Neural progenitor cell (in vitro differentiated cells): ENCODE measurements around the gene NIT2. TPM values are rescaled to one million over a fixed set of nuclear protein-coding genes. Genes with fewer than 3 reads are reported as not detected.

Experiments
- DNase-seq: peaks from one replicate; pipeline ENCODE4 v3.0.0-alpha.2; 2016; ENCODE audit warnings: low spot score
- H2AFZ ChIP-seq: fragments of 200-600 bp; sonication (generic); replicated peaks from 2 replicates; pipeline ENCODE4 v1.6.1; 2016; ENCODE audit warnings: antibody characterized with exemption
- H3F3A ChIP-seq: fragments of 200-600 bp; sonication (generic); 2 replicates; pipeline ENCODE4 v1.6.1; 2016; ENCODE audit warnings: antibody characterized with exemption, low read depth
- H3K27ac ChIP-seq: fragments of 200-600 bp; sonication (generic); 2 replicates; pipeline ENCODE4 v1.5.1; 2016; ENCODE audit warnings: mild to moderate bottlenecking
- H3K27me3 ChIP-seq: fragments of 200-600 bp; sonication (generic); 2 replicates; pipeline ENCODE4 v1.6.1; 2016; ENCODE audit warnings: mild to moderate bottlenecking, moderate library complexity
- H3K36me3 ChIP-seq: fragments of 200-600 bp; sonication (generic); 2 replicates; pipeline ENCODE4 v1.5.1; 2016
- H3K4me1 ChIP-seq: fragments of 200-600 bp; sonication (generic); 2 replicates; pipeline ENCODE4 v1.6.1; 2016; ENCODE audit warnings: mixed run types
- H3K4me2 ChIP-seq: fragments of 200-600 bp; sonication (generic); 2 replicates; pipeline ENCODE4 v1.6.1; 2016
- H3K4me3 ChIP-seq: fragments of 200-600 bp; sonication (generic); 2 replicates; pipeline ENCODE4 v1.5.1; 2016
- H3K79me2 ChIP-seq: fragments of 200-600 bp; sonication (generic); 2 replicates; pipeline ENCODE4 v1.6.1; 2016; ENCODE audit warnings: low read depth
- H3K9ac ChIP-seq: fragments of 200-600 bp; sonication (generic); 2 replicates; pipeline ENCODE4 v1.6.1; 2016
- H3K9me3 ChIP-seq: fragments of 200-600 bp; sonication (generic); 2 replicates; pipeline ENCODE4 v1.5.1; 2016; ENCODE audit warnings: low read depth
- H4K20me1 ChIP-seq: fragments of 200-600 bp; sonication (generic); 2 replicates; pipeline ENCODE4 v1.6.1; 2016; ENCODE audit warnings: low read depth
- H3K27ac Mint-ChIP-seq: 3 replicates; pipeline ENCODE4 v1.8.0; 2021; ENCODE audit warnings: mixed read lengths
- H3K27me3 Mint-ChIP-seq: 2 replicates; pipeline ENCODE4 v1.8.0; 2022; ENCODE audit warnings: low read depth, mild to moderate bottlenecking, inconsistent platforms, moderate library complexity, mixed read lengths; ENCODE audit not compliant: insufficient read depth
- H3K36me3 Mint-ChIP-seq: 3 replicates; pipeline ENCODE4 v1.8.0; 2021; ENCODE audit warnings: mixed read lengths
- H3K4me1 Mint-ChIP-seq: 3 replicates; pipeline ENCODE4 v1.8.0; 2021; ENCODE audit warnings: mixed read lengths
- H3K4me3 Mint-ChIP-seq: 3 replicates; pipeline ENCODE4 v1.8.0; 2021; ENCODE audit warnings: mild to moderate bottlenecking, moderate library complexity, mixed read lengths
- H3K9me3 Mint-ChIP-seq: 3 replicates; pipeline ENCODE4 v1.8.0; 2020; ENCODE audit warnings: mixed read lengths
- EZH2 ChIP-seq: fragments of 200-600 bp; sonication (generic); IDR thresholded peaks from 2 replicates; pipeline ENCODE4 v1.6.1; 2017; ENCODE audit warnings: antibody characterized with exemption, mild to moderate bottlenecking, moderate library complexity
- EZH2phosphoT487 ChIP-seq: fragments of 200-600 bp; sonication (generic); IDR thresholded peaks from 2 replicates; pipeline ENCODE4 v1.6.1; 2017; ENCODE audit warnings: antibody characterized with exemption
- total RNA-seq: library from RNA; depleted of rRNA; stranded (reverse); fragments of >200 nt; gene quantifications from 2 replicates; pipeline ENCODE4 v1.2.3, GENCODE V29; 2015; ENCODE audit warnings: low replicate concordance
- TF ChIP-seq, protein P1 (sequence below): fragments of 200-600 bp; sonication (generic); IDR thresholded peaks from 2 replicates; pipeline ENCODE4 v1.5.1; 2017; ENCODE audit warnings: antibody characterized with exemption, mild to moderate bottlenecking

NIT2 gene
- total RNA-seq, 1 donor from 2014 or later = 33.1 TPM

DNA sequence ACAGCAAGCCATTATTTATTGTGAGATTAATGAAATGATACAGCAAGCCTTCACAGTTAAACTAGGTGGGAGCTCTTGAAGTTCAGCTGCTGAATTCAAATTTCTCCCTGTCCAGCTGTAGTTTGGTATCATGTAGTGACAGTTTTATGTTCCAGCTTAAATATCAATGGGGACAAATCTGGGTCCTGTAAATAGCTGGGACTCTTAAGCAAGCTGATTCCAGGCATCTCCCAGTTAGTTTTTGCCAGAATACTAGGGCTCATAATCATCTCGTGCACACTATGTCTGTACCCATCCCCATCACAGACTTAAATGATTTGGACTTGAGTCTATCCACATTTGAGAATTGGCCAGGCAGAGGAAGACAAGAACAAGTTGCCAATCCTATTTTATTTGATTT is 27.9 kb upstream of the NIT2 start:
- no peaks in the 10 kb centered on the region for H3K36me3 ChIP-seq
- Mint-ChIP-seq H3K4me3 (no peak overlapping the region), H3K36me3 (peaks cover 2% of the 10 kb centered on the region), H3K27me3 (peaks cover 2% of the 10 kb centered on the region), H3K27ac (no peak overlapping the region), H3K9me3 (no peaks in the 10 kb centered on the region), H3K4me1 (peaks cover 2% of the 10 kb centered on the region)
- H3K9me3 ChIP-seq = no peaks in the 10 kb centered on the region
- no peak for DNase-seq
- no peaks in the 10 kb centered on the region for H3K79me2 ChIP-seq
- no peak for TF ChIP-seq EZH2phosphoT487
- TF ChIP-seq, protein P1, sequence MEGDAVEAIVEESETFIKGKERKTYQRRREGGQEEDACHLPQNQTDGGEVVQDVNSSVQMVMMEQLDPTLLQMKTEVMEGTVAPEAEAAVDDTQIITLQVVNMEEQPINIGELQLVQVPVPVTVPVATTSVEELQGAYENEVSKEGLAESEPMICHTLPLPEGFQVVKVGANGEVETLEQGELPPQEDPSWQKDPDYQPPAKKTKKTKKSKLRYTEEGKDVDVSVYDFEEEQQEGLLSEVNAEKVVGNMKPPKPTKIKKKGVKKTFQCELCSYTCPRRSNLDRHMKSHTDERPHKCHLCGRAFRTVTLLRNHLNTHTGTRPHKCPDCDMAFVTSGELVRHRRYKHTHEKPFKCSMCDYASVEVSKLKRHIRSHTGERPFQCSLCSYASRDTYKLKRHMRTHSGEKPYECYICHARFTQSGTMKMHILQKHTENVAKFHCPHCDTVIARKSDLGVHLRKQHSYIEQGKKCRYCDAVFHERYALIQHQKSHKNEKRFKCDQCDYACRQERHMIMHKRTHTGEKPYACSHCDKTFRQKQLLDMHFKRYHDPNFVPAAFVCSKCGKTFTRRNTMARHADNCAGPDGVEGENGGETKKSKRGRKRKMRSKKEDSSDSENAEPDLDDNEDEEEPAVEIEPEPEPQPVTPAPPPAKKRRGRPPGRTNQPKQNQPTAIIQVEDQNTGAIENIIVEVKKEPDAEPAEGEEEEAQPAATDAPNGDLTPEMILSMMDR = no peak
- no peak for TF ChIP-seq EZH2
- no peak overlapping the region for H3K4me3 ChIP-seq
- no peak overlapping the region for H2AFZ ChIP-seq
- H4K20me1 ChIP-seq = no peaks in the 10 kb centered on the region
- H3K4me1 ChIP-seq = no peaks in the 10 kb centered on the region
- H3F3A ChIP-seq = no peaks in the 10 kb centered on the region
- no peak overlapping the region for H3K9ac ChIP-seq
- H3K27me3 ChIP-seq = no peaks in the 10 kb centered on the region
- H3K27ac ChIP-seq = no peak overlapping the region
- H3K4me2 ChIP-seq = no peak overlapping the region

DNA sequence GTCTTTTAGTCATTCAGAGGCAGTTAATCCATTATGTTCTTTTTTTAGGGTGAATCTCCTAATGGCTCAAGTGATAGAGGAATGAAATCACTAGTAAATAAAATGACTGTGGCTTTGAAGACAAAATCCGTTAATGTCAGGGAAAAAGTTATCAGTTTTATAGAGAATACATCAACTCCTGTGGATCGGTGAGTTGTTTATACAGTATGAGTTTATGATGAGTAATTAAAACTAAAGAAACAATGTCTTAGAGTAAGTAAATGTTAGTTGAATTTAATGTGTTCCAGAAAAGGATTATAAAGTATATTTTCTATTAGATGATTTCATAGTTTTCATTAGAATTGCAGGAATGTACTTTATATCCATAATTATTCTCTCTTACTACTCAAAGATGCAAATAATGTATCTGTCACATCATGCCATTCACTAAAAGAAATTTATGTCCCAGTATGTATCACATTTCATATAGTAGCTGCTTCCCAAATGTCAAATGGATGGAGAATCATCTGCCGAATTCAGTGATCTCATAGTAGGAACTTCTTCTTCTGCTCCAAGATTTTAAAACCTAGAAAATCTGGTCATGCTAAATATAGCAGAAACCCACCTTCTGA is 24.1 kb upstream of the NIT2 start:
- Histone ChIP-seq H3K9ac (no peak overlapping the region), H4K20me1 (no peaks in the 10 kb centered on the region), H3K27ac (no peak overlapping the region), H3F3A (no peaks in the 10 kb centered on the region), H2AFZ (no peak overlapping the region), H3K36me3 (peaks cover 6% of the 10 kb centered on the region), H3K27me3 (no peaks in the 10 kb centered on the region), H3K79me2 (no peaks in the 10 kb centered on the region), H3K4me2 (no peak overlapping the region), H3K4me3 (no peak overlapping the region), H3K4me1 (no peaks in the 10 kb centered on the region), H3K9me3 (no peaks in the 10 kb centered on the region)
- no peaks in the 10 kb centered on the region for H3K9me3 Mint-ChIP-seq
- TF ChIP-seq, protein P1 = no peak
- no peak for TF ChIP-seq EZH2phosphoT487
- no peak for TF ChIP-seq EZH2
- peaks cover 4% of the 10 kb centered on the region for H3K4me1 Mint-ChIP-seq
- H3K36me3 Mint-ChIP-seq = no peaks in the 10 kb centered on the region
- H3K27ac Mint-ChIP-seq = no peak overlapping the region
- H3K4me3 Mint-ChIP-seq = no peak overlapping the region
- no peak for DNase-seq
- no peaks in the 10 kb centered on the region for H3K27me3 Mint-ChIP-seq

DNA sequence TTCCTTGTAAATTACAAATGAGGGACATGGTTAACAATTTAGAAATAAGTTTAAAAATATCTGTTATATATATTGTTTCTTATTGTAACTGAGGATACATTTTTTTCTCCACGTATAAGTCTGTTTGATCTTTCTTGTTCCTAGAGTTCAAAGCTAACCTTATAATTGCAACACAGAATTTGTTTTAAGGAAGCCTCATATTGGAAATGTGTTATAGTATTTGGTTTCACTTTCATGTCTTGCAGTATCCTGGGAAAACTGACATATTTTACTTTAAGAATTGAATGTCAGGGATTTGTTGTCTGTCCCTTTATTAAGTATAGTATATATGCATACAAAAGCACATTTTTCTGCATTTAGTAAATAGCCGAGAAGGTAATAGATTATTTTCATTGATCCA is 23.5 kb upstream of the NIT2 start:
- Histone ChIP-seq H3K36me3 (peaks cover 6% of the 10 kb centered on the region), H3K9me3 (no peaks in the 10 kb centered on the region), H4K20me1 (no peaks in the 10 kb centered on the region), H3F3A (no peaks in the 10 kb centered on the region), H3K79me2 (no peaks in the 10 kb centered on the region), H3K27ac (no peak overlapping the region), H3K4me2 (no peak overlapping the region), H3K4me3 (no peak overlapping the region), H2AFZ (no peak overlapping the region), H3K9ac (no peak overlapping the region), H3K4me1 (no peaks in the 10 kb centered on the region), H3K27me3 (no peaks in the 10 kb centered on the region)
- TF ChIP-seq EZH2phosphoT487 (no peak), EZH2 (no peak)
- TF ChIP-seq, protein P1 = no peak
- Mint-ChIP-seq H3K27me3 (no peaks in the 10 kb centered on the region), H3K9me3 (no peaks in the 10 kb centered on the region), H3K27ac (no peak overlapping the region), H3K36me3 (no peaks in the 10 kb centered on the region), H3K4me3 (no peak overlapping the region), H3K4me1 (peaks cover 4% of the 10 kb centered on the region)
- DNase-seq = no peak
